Measurements from ENCODE around the gene ZNF136.

Gene ZNF136

GRCh38 chr19:12162882-12163806 is at the start of gene ZNF136:
Gene ZNF136 (plus strand): TSS chr19:12163096. CDS start chr19:12163204, 108 bp downstream.
- DNase-seq, result peak; percentile 92 to 94

- no peak for DNase-seq
Measured at GRCh38 chr19:12113121-12113520, 49.8 kb upstream of the ZNF136 start.

GRCh38 chr19:12117201-12117970 is 45.5 kb upstream of the ZNF136 start:
- DNase-seq, result no peak

GRCh38 chr19:12126707-12127106 is 36.2 kb upstream of the ZNF136 start:
- no peak for DNase-seq

GRCh38 chr19:12133069-12133468 is 29.8 kb upstream of the ZNF136 start:
- no peak for DNase-seq

- peak in 1 of 2 experiments; percentile 25 for DNase-seq
Measured at GRCh38 chr19:12137221-12137940, 25.5 kb upstream of the ZNF136 start.

GRCh38 chr19:12139269-12139668 is 23.6 kb upstream of the ZNF136 start:
- DNase-seq, result no peak

GRCh38 chr19:12139885-12140544 is 22.9 kb upstream of the ZNF136 start, which contains the start of gene ZNF20:
Gene ZNF20 (minus strand): TSS chr19:12140350. CDS start chr19:12140182, 168 bp downstream.
- peak; percentile 93 to 95 for DNase-seq

- peak; percentile 91 to 92 for DNase-seq
Measured at GRCh38 chr19:12140545-12141404, 22.1 kb upstream of the ZNF136 start.

GRCh38 chr19:12141405-12141736 is 21.5 kb upstream of the ZNF136 start:
- DNase-seq, result no peak

GRCh38 chr19:12145348-12145747 is 17.5 kb upstream of the ZNF136 start:
- DNase-seq, result no peak

GRCh38 chr19:12155324-12155860 is 7.5 kb upstream of the ZNF136 start:
- no peak for DNase-seq

GRCh38 chr19:12156223-12157058 is 6.5 kb upstream of the ZNF136 start, which contains the start of gene ZNF625:
Gene ZNF625 (minus strand): TSS chr19:12156734. CDS start chr19:12156558, 176 bp downstream.
- peak; percentile 65 to 73 for DNase-seq

- peak; percentile 36 to 40 for DNase-seq
Measured at GRCh38 chr19:12159773-12160414, 3.0 kb upstream of the ZNF136 start.

GRCh38 chr19:12162513-12162881 is 399 bp upstream of the ZNF136 start:
- no peak for DNase-seq

- no peak for DNase-seq
Measured at GRCh38 chr19:12163826-12164225, 930 bp downstream of the ZNF136 start.

GRCh38 chr19:12166626-12167025 is 3.7 kb downstream of the ZNF136 start:
- no peak for DNase-seq

- no peak for DNase-seq
Measured at GRCh38 chr19:12180377-12180776, 17.5 kb downstream of the ZNF136 start.

GRCh38 chr19:12187625-12188024 is 24.7 kb downstream of the ZNF136 start:
- DNase-seq, result no peak

Data from activated T-cell treated with anti-CD3 and anti-CD28 coated beads, Interleukin-2, amount 50 U/mL, for 48 hours (primary cell).